ENCODE results near the gene RNFT2.
"Not testable (repeated sequence)": the region's sequence is repeated elsewhere in the genome, so short reads cannot be mapped to it uniquely, and the experiment has no call there.

Gene RNFT2

DNA sequence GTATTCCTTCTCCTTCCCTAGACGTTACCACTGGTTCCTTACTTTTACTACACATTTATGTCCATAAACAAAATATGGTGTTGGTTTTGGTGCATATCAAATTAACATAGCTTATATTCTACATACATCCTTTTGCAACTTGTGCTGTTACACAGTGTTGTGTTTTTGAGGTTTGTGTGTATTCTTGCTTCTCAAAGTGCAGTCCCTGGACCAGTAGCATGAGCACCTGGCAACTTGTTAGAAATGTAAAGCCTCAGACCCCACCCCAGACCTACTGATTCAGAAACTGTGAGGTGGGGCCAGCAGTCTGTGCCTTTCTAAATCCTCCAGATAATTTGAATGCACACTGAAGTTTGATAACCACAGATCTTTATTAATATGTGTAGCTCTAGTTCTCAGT is 65.9 kb downstream of the RNFT2 start:
- H3K27me3 Mint-ChIP-seq: peaks cover 1% of the 10 kb centered on the region
- intact Hi-C loops (cut with micrococcal nuclease): no loop called here
- H3K9me3 Mint-ChIP-seq: no peaks in the 10 kb centered on the region
- no peak overlapping the region for H3K4me3 Mint-ChIP-seq
- no peak overlapping the region for H3K27ac Mint-ChIP-seq
- H3K36me3 Mint-ChIP-seq (ENCODE audit: low read depth): no peaks in the 10 kb centered on the region
- H3K4me1 Mint-ChIP-seq (ENCODE audit: low read depth): no peaks in the 10 kb centered on the region

DNA sequence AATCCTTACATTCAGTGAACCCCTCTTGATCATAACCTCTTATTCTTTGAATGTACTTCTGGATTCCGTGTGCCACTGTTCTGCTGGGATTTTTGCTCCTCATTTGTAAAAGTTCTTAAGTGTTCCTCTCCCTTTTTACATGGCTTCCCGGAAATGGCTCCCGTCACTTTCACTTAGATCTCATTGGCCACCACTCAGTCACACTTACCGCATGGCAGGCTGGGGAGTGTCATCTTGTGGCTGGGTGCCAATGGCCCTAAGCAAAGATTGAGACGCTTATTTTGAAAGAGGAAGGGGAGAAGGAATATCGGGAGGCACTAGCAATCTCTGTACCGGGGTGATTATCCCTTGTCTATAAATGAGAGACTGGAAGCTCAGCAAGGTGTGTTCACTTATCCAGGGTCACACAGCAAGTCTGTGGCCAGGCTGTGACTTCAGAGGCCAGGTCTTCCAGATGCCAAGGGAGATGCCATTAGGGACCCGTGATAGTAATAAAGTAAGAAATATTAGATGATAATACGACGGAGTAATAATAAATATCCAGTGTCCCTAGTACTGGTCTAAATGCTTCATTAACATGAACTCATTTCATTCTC is 68.8 kb downstream of the RNFT2 start:
- H3K27ac Mint-ChIP-seq: no peak overlapping the region

DNA sequence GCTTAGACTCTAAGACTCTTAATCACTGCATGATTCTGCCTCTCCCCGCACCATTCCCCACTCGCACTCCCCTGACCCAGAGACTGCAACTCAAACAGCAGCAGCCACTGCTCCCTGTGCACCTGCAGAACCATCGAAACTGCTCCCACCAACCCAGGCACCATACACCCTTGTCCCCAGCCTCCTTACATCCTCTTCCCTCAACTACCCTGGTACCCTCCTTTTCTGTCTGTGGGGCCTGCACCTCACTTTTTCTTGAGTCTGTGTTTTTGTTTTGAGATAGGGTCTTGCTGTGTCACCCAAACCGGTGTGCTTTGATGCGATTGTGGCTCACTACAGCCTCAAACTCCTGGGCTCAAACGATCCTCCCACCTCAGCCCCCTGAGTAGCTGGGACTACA is 69.4 kb downstream of the RNFT2 start:
- intact Hi-C loops (cut with micrococcal nuclease): no loop called here
- Mint-ChIP-seq H3K27me3 (peaks cover 1% of the 10 kb centered on the region), H3K4me1 (ENCODE audit: low read depth) (no peaks in the 10 kb centered on the region), H3K9me3 (no peaks in the 10 kb centered on the region), H3K27ac (no peak overlapping the region), H3K36me3 (ENCODE audit: low read depth) (no peaks in the 10 kb centered on the region), H3K4me3 (no peak overlapping the region)

More for the DNA sequence above, 68.8 kb downstream of the RNFT2 start:
- intact Hi-C loops (cut with micrococcal nuclease): no loop called here
- peaks cover 1% of the 10 kb centered on the region for H3K27me3 Mint-ChIP-seq
- H3K4me3 Mint-ChIP-seq: no peak overlapping the region
- no peaks in the 10 kb centered on the region for H3K9me3 Mint-ChIP-seq
- H3K4me1 Mint-ChIP-seq (ENCODE audit: low read depth): no peaks in the 10 kb centered on the region
- no peaks in the 10 kb centered on the region for H3K36me3 Mint-ChIP-seq (ENCODE audit: low read depth)

DNA sequence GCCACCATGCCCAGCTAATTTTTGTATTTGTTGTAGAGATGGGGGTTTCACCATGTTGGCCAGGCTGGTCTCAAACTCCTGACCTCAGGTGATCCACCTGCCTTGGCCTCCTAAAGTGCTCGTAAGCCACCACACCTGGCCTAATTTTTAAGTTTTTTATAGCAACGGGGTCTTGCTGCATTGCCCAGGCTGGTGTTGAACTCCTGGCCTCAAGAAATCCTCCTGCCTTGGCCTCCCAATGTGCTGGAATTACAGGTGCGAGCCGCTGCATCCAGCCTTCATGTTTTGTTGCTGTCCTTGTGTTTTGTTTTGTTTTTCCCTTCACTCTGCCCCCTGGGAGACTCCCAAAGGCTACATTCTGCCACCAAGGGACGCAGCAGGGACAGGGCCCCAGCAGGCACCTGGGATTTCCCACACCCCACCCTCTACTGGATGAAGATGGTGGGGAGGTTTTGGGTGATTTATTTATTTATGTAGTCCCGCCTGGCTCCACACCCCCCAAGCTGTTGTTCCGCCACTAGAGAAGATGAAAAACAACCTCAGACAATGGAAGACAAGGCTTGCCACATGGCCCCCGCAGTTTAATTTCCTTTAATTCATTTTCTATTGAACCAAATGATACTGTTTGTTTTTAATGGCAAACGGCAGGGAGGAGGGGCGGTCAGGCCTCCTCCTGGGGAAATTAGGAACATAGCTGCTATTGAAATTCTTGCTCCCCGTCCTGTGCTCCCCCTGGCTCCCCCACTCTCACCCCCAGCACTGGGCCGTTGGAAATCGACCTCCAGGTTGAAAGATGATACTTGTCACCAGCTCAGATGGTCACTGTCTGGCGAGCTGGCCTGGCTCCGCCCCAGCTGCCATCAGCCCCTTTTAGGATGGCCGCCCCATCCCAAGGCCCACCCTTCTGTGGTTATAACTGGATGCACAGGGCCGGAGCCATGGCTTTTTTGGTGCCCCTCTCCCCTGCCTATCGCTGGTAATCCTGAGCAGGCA is 70.3 kb downstream of the RNFT2 start:
- H3K27ac Mint-ChIP-seq: no peak overlapping the region
- no peak overlapping the region for H3K4me3 Mint-ChIP-seq
- no peaks in the 10 kb centered on the region for H3K9me3 Mint-ChIP-seq
- H3K27me3 Mint-ChIP-seq: peaks cover 1% of the 10 kb centered on the region
- intact Hi-C loops (cut with micrococcal nuclease): no loop called here
- H3K36me3 Mint-ChIP-seq (ENCODE audit: low read depth): no peaks in the 10 kb centered on the region
- no peaks in the 10 kb centered on the region for H3K4me1 Mint-ChIP-seq (ENCODE audit: low read depth)

DNA sequence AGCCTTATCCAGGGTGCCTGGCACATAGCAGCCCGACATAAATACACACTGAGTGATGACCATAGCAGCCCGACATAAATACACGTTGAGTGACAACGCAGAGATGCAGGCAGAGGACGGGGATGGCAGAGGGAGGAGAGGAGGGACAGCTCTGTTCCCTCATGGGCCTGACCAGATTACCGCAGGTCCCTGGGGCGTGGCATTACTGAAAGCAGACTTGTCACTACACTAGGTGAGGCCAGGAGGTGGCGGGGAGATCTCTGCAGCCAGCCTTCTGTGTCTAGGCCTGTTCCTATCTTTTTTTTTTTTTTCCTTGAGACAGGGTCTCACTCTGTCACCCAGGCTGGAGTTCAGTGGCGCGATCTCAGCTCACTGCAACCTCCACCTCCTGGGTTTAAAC is 74.1 kb downstream of the RNFT2 start:
- Mint-ChIP-seq H3K4me3 (no peak overlapping the region), H3K27ac (no peak overlapping the region), H3K36me3 (ENCODE audit: low read depth) (no peaks in the 10 kb centered on the region), H3K4me1 (ENCODE audit: low read depth) (no peaks in the 10 kb centered on the region), H3K9me3 (no peaks in the 10 kb centered on the region), H3K27me3 (no peaks in the 10 kb centered on the region)
- intact Hi-C loops (cut with micrococcal nuclease): no loop called here

DNA sequence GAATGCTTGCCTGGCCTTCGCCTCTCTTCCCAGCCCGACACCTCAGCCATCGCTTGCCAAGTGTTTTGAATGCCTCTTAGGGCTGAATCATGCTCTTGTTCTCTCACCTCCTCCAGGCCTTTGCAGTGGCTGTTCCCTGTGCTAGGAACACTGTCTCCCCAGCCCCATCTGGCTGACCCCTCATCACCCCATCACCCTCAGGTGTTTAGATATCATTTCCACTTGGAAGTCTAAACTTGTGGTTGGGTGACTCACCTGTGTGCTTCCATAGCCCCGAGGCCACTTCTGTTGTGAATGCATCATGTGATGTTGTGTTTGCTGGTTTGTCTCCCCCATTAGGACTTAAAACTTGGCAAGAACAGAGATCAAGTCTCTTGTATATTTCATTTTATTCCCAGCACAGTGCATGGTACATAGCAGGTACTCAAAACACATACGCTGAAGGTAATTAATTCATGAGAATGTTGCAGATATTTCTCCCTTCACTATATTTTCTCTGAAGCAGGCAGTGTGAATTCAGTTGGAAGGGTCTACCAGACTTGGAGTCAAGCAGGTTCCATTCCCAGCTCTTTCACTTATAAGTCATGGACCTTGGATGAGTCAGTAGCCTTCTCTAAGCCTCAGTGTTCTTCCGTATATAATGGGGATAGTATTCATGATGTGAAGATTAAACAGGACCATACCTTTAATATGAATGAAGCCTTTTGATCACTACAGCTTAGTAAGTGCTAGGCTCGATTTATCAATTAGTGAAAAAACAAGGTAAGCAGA is 75.3 kb downstream of the RNFT2 start:
- Mint-ChIP-seq H3K27me3 (peaks cover 5% of the 10 kb centered on the region), H3K27ac (no peak overlapping the region), H3K4me3 (no peak overlapping the region), H3K36me3 (ENCODE audit: low read depth) (no peaks in the 10 kb centered on the region), H3K9me3 (no peaks in the 10 kb centered on the region), H3K4me1 (ENCODE audit: low read depth) (peaks cover 5% of the 10 kb centered on the region)
- intact Hi-C loops (cut with micrococcal nuclease): no loop called here

DNA sequence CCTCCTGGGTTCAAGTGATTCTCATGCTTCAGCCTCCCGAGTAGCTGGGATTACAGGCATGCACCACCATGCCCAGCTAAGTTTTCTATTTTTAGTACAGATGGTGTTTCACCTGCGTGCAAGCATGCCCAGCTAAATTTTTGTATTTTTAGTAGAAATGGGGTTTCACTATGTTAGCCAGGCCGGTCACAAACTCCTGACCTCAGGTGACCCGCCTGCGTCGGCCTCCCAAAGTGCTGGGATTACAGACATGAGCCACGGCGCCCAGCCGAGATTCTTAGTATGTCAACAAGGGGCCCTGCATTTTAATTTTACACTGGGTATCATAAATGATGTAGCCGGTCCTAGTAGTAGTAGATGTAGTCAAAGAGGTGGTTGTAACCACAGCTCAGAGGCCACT is 76.7 kb downstream of the RNFT2 start:
- not testable (repeated sequence) for H3K27me3 Mint-ChIP-seq; H3K9me3 Mint-ChIP-seq; H3K27ac Mint-ChIP-seq; H3K36me3 Mint-ChIP-seq (ENCODE audit: low read depth); H3K4me3 Mint-ChIP-seq
- peaks cover 11% of the 10 kb centered on the region for H3K4me1 Mint-ChIP-seq (ENCODE audit: low read depth)
- intact Hi-C loops (cut with micrococcal nuclease): loop anchor here (5.0 kb wide), 1 partner anchor 98 kb away; the partner anchor contains the start of gene FBXW8

DNA sequence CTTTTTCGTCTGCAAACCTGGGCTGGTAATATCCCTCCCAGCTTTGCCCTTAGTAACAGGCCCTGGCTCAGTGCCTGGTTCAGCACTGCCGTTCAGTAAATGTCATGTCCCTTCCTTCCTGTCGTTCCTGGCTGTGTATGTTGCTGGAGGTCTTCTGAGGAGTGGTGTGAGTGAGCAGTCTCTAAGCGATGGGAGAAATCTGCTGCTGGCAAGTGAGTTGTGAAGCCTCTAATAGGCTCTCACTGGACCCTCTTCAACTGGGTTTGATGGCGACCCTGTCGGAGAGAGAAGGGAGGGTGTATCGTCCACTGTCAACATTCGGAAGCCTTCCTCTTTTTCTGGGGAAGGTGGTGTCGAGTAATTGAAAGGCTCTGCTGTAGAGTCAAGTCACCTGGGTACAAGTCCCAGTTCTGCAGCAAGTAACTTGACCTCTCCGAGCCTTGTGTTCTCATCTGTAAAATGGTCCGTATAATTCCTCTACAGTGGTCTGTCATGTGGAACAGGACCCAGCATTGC is 80.3 kb downstream of the RNFT2 start:
- Mint-ChIP-seq H3K9me3 (no peaks in the 10 kb centered on the region), H3K4me1 (ENCODE audit: low read depth) (peaks cover 16% of the 10 kb centered on the region), H3K36me3 (ENCODE audit: low read depth) (peaks cover 6% of the 10 kb centered on the region), H3K27me3 (peaks cover 20% of the 10 kb centered on the region), H3K4me3 (peak overlapping the region; percentile 91), H3K27ac (peak overlapping the region; percentile 89)
- intact Hi-C loops (cut with micrococcal nuclease): loop anchor here (5.0 kb wide), 1 partner anchor 94 kb away; the partner anchor contains the start of gene FBXW8

DNA sequence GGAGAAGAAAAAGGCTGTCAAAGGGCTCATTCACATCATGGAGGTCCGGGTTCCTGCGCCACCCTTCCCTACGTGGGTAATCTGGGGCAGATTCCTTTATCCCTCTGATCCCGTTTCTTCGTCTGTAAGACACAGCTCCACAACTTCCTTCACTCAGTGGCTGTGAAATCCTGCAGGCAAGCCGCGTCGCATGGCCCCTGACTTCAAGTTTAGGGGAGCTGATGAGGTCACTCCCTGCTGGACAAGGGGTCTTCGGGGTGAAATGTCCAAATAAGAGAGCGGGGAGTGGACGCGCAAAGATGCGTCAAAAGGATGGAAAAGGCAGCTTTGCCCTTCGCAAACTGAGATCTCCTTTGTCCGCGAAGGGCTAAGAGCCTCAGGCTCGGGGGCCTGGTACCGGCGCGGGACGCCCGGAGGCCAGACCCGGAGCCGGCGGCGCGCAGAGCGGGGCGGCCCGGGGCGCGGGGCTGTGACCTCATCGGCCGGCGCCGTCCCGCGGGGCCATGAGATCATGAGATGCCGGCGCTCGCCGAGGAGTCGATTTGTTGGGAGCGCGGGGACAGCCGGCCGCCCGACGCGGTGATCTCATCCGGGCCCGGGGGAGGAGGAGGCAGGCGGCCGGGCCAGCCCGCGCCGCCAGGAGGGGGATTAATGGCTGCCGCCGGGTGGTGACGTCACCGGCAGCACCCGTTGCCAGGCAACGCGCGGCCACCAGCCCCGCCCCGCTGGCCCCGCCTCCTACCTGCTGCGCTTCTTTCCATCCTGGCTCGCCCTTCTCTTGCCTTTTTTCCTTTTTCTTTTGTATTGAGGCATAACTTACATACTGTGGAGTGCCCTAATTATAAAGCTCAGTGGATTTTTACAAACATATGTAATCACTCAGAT is 81.1 kb downstream of the RNFT2 start:
- Mint-ChIP-seq H3K4me1 (ENCODE audit: low read depth) (peaks cover 16% of the 10 kb centered on the region), H3K36me3 (ENCODE audit: low read depth) (peaks cover 6% of the 10 kb centered on the region), H3K27ac (peak overlapping the region; percentile 89), H3K4me3 (peak overlapping the region; percentile 91), H3K27me3 (peaks cover 20% of the 10 kb centered on the region), H3K9me3 (peaks cover 3% of the 10 kb centered on the region)
- intact Hi-C loops (cut with micrococcal nuclease): loop anchor here (5.0 kb wide), 1 partner anchor 93 kb away; the partner anchor contains the start of gene FBXW8

DNA sequence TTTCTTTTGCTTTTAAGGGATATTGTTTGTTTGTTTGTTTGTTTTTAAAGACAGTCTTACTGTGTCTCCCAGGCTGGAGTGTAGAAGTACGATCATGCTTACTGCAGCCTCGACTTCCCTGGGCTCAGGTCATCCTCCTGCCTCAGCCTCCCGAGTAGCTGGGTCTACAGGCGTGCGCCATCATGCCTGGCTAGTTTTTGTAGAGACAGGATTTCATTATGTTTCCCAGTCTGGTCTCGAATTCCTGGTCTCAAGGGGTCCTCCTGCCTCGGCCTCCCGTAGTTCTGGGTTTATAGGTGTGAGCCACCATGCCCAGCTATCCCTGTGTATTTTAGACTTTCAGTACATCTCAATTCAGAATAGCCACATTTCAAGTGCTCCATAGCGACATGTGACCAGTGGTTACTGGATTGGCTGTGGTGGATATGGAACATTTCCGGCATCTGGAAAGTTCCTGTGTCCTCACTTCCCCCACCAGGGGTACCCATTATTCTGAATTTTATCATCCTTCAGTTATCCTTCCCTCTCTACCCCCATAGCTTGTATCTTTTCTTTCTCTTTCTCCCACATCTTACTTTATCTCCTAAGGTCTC is 82.0 kb downstream of the RNFT2 start:
- intact Hi-C loops (cut with micrococcal nuclease): no loop called here
- Mint-ChIP-seq H3K4me1 (ENCODE audit: low read depth) (peaks cover 16% of the 10 kb centered on the region), H3K36me3 (ENCODE audit: low read depth) (peaks cover 6% of the 10 kb centered on the region), H3K27me3 (peaks cover 20% of the 10 kb centered on the region), H3K9me3 (peaks cover 13% of the 10 kb centered on the region), H3K4me3 (no peak overlapping the region), H3K27ac (peak overlapping the region; percentile 89)

DNA sequence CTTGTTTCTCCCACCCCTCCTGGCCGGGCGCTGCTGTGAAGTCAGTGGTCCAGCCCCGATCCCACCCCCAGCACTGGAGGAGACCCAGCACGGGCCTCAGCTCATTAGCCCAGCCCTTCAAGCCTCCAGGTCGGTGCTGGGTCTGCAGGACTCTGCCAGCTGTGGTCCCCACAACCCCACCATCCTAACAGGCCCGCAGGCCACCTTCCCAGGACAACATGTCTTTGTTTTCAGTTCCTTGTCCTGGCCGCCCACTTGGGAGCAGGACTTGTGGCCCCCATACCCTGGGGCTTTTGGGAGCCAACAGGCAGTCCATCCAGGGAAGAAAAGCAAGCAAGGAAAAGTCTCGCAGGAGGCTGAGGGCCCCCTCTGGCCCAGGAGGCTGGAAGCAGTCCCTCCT is 83.2 kb downstream of the RNFT2 start:
- H3K9me3 Mint-ChIP-seq: peaks cover 16% of the 10 kb centered on the region
- H3K4me3 Mint-ChIP-seq: no peak overlapping the region
- H3K4me1 Mint-ChIP-seq (ENCODE audit: low read depth): peaks cover 16% of the 10 kb centered on the region
- H3K27ac Mint-ChIP-seq: peak overlapping the region; percentile 89
- peaks cover 23% of the 10 kb centered on the region for H3K27me3 Mint-ChIP-seq
- intact Hi-C loops (cut with micrococcal nuclease): no loop called here
- peaks cover 6% of the 10 kb centered on the region for H3K36me3 Mint-ChIP-seq (ENCODE audit: low read depth)

DNA sequence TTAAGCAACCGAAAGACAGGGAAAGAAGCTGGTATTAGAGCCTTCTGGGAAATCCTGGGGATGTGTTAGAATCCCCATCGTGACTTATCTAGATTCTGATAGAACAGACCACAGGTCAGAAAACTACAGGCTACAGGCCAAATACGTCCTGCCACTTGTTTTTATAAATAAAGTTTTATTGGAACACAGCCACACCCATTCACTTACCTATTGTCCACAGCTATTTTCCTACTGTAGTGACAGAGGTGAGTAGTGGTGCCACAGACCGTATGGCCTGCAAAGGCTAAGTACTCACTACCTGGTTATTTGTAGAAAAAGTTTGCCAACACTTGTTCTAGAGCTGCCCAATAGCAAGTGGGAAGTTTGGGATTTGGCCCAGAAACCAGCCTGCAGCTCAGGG is 89.3 kb downstream of the RNFT2 start:
- H3K4me3 Mint-ChIP-seq: no peak overlapping the region
- H3K9me3 Mint-ChIP-seq: peaks cover 16% of the 10 kb centered on the region
- no peak overlapping the region for H3K27ac Mint-ChIP-seq
- peaks cover 5% of the 10 kb centered on the region for H3K27me3 Mint-ChIP-seq
- H3K36me3 Mint-ChIP-seq (ENCODE audit: low read depth): no peaks in the 10 kb centered on the region
- no peaks in the 10 kb centered on the region for H3K4me1 Mint-ChIP-seq (ENCODE audit: low read depth)
- intact Hi-C loops (cut with micrococcal nuclease): no loop called here

DNA sequence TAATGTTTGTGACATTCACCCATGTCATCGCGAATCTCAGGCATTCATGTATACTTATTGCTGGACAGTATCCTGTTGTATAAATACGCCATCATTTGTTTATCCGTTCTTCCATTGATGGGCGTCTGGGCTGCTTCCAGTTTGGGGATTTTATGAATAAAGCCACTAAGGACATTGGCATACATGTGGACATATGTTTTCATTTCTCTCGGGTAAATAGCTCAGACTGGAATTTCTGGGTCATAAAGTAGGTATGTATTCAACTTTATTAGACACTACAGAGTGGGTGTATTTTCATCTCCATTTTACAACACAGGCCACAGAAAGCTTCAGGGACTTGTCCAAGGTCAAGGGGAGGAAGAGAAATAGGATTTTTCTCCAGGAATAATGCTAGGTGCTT is 94.2 kb downstream of the RNFT2 start:
- H3K36me3 Mint-ChIP-seq (ENCODE audit: low read depth): no peaks in the 10 kb centered on the region
- no peaks in the 10 kb centered on the region for H3K4me1 Mint-ChIP-seq (ENCODE audit: low read depth)
- H3K27me3 Mint-ChIP-seq: peaks cover 2% of the 10 kb centered on the region
- no peak overlapping the region for H3K4me3 Mint-ChIP-seq
- no peak overlapping the region for H3K27ac Mint-ChIP-seq
- H3K9me3 Mint-ChIP-seq: no peaks in the 10 kb centered on the region
- intact Hi-C loops (cut with micrococcal nuclease): no loop called here

All from dendritic cell treated with granulocyte-macrophage colony-stimulating factor and Interleukin-4, amounts not matched to agents 40 ng/mL and 50 ng/mL, for 4 days (primary cell).